Measurements from ENCODE around the gene STXBP2. TPM values are rescaled to one million over a fixed set of nuclear protein-coding genes. Genes with fewer than 3 reads are reported as not detected.
A peak's percentile ranks its signal among the peaks of the same experiment; 100 is the strongest.

Gene STXBP2
- total and polyA plus RNA-seq, 4 experiments from 2014 or later: 73.1 to 220 (median 154) TPM

GRCh38 chr19:7689165-7689564 lies 52.3 kb downstream of the STXBP2 start:
- CTCF ChIA-PET (ENCODE audit: partially characterized antibody): no interaction called here
- no peak overlapping the region for H3K4me3 ChIP-seq (ENCODE audit: low read length in 2 of 2)
- no peaks in the 10 kb centered on the region for H3K27me3 Mint-ChIP-seq
- no peak overlapping the region for H3K27ac Mint-ChIP-seq
- H3K4me1 Mint-ChIP-seq: peaks cover 2 to 5% (median 3%) of the 10 kb centered on the region in 4 donors
- DNase-seq: no peak
- no peaks in the 10 kb centered on the region for H3K27me3 ChIP-seq (ENCODE audit: insufficient read depth, low read length)
- no peak overlapping the region for H3K27ac ChIP-seq (ENCODE audit: low read depth, low read length)
- intact Hi-C loops (cut with micrococcal nuclease): no loop called here
- POLR2A ChIA-PET (ENCODE audit: partially characterized antibody): no interaction called here
- H3K36me3 ChIP-seq (ENCODE audit: insufficient read depth, low read length): no peaks in the 10 kb centered on the region
- no peaks in the 10 kb centered on the region for H3K9me3 Mint-ChIP-seq
- peaks cover 4% of the 10 kb centered on the region in 2 donors for H3K36me3 Mint-ChIP-seq
- no peak overlapping the region for H3K4me3 Mint-ChIP-seq
- no peaks in the 10 kb centered on the region for H3K4me1 ChIP-seq (ENCODE audit: insufficient read depth, low read length)
- no peaks in the 10 kb centered on the region for H3K9me3 ChIP-seq (ENCODE audit: control insufficient read depth in 1 of 2, low read length in 2 of 2)

DNA sequence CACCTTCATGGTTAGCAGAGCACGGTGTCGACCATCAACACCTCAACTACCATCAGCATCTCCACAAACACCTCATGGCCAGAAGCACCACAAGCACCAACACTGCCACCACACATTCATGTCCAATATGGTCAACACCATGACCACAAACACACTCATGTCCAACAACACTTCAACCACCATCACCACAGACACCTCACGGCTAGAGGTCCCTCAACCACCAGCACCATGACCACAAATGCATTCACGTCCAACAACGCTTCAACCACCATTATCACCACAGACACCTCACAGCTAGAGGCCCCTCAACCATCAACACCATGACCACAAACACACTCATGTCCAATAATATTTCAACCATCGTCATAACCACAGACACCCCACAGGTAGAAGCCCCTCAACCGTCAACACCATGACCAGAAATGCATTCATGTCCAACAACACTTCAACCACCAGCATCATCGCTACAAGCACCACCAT lies 53.9 kb downstream of the STXBP2 start:
- Histone ChIP-seq H3K9me3 (ENCODE audit: control insufficient read depth in 1 of 2, low read length in 2 of 2) (no peaks in the 10 kb centered on the region), H3K36me3 (ENCODE audit: insufficient read depth, low read length) (no peaks in the 10 kb centered on the region), H3K4me1 (ENCODE audit: insufficient read depth, low read length) (no peaks in the 10 kb centered on the region), H3K27ac (ENCODE audit: low read depth, low read length) (no peak overlapping the region), H3K4me3 (ENCODE audit: low read length in 2 of 2) (no peak overlapping the region), H3K27me3 (ENCODE audit: insufficient read depth, low read length) (no peaks in the 10 kb centered on the region)
- H3K9me3 Mint-ChIP-seq: no peaks in the 10 kb centered on the region
- no peaks in the 10 kb centered on the region for H3K27me3 Mint-ChIP-seq
- intact Hi-C loops (cut with micrococcal nuclease): no loop called here
- peaks cover 0 to 2% (median 0%) of the 10 kb centered on the region in 4 donors for H3K4me1 Mint-ChIP-seq
- H3K27ac Mint-ChIP-seq: no peak overlapping the region
- no peaks in the 10 kb centered on the region for H3K36me3 Mint-ChIP-seq
- CTCF ChIA-PET (ENCODE audit: partially characterized antibody): interaction anchor here (0.6 kb wide), 1 partner anchor 182 kb away, joined by 3 read pairs; no protein-coding TSS in a partner anchor
- no peak for DNase-seq
- POLR2A ChIA-PET (ENCODE audit: partially characterized antibody): no interaction called here
- no peak overlapping the region for H3K4me3 Mint-ChIP-seq

DNA sequence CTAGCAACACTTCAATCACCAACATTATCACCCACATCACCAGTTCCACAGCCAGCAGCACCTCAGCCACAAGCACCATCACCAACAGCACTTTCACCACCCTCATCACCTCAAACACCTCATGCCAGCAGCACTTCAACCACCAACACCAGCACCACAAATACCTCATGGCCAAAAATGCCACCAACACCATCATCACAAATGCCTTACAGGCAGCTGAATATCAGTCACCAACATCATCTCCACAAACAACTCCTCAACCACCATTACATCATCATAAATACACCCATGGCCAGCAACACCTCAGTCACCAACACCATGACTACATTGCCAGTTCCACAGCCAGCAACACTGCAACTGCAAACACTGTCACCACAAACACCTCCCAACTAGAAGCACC lies 54.6 kb downstream of the STXBP2 start:
- ChIA-PET CTCF (ENCODE audit: partially characterized antibody) (interaction anchor here (0.6 kb wide), 1 partner anchor 183 kb away, joined by 3 read pairs; no protein-coding TSS in a partner anchor), POLR2A (ENCODE audit: partially characterized antibody) (no interaction called here)
- Histone ChIP-seq H3K27ac (ENCODE audit: low read depth, low read length) (no peak overlapping the region), H3K4me3 (ENCODE audit: low read length in 2 of 2) (no peak overlapping the region), H3K4me1 (ENCODE audit: insufficient read depth, low read length) (no peaks in the 10 kb centered on the region), H3K9me3 (ENCODE audit: control insufficient read depth in 1 of 2, low read length in 2 of 2) (no peaks in the 10 kb centered on the region), H3K36me3 (ENCODE audit: insufficient read depth, low read length) (no peaks in the 10 kb centered on the region), H3K27me3 (ENCODE audit: insufficient read depth, low read length) (no peaks in the 10 kb centered on the region)
- intact Hi-C loops (cut with micrococcal nuclease): no loop called here
- H3K27ac Mint-ChIP-seq: no peak overlapping the region
- DNase-seq: peak in 2 of 5 donors; percentile 24 to 26
- no peak overlapping the region for H3K4me3 Mint-ChIP-seq
- H3K27me3 Mint-ChIP-seq: peaks cover under 1% of the 10 kb centered on the region in 2 donors
- no peaks in the 10 kb centered on the region for H3K9me3 Mint-ChIP-seq
- no peaks in the 10 kb centered on the region for H3K36me3 Mint-ChIP-seq
- H3K4me1 Mint-ChIP-seq: peaks cover 0 to 2% (median 0%) of the 10 kb centered on the region in 4 donors

GRCh38 chr19:7692417-7693088 lies 55.6 kb downstream of the STXBP2 start:
- Histone ChIP-seq H3K27ac (ENCODE audit: low read depth, low read length) (no peak overlapping the region), H3K9me3 (ENCODE audit: control insufficient read depth in 1 of 2, low read length in 2 of 2) (no peaks in the 10 kb centered on the region), H3K27me3 (ENCODE audit: insufficient read depth, low read length) (no peaks in the 10 kb centered on the region), H3K4me1 (ENCODE audit: insufficient read depth, low read length) (no peaks in the 10 kb centered on the region), H3K4me3 (ENCODE audit: low read length in 2 of 2) (no peak overlapping the region), H3K36me3 (ENCODE audit: insufficient read depth, low read length) (no peaks in the 10 kb centered on the region)
- Mint-ChIP-seq H3K27ac (no peak overlapping the region), H3K4me1 (peaks cover 0 to 2% (median 0%) of the 10 kb centered on the region in 4 donors), H3K4me3 (no peak overlapping the region), H3K36me3 (no peaks in the 10 kb centered on the region), H3K27me3 (peaks cover 2 to 3% of the 10 kb centered on the region in 2 donors), H3K9me3 (no peaks in the 10 kb centered on the region)
- intact Hi-C loops (cut with micrococcal nuclease): no loop called here
- ChIA-PET POLR2A (ENCODE audit: partially characterized antibody) (no interaction called here), CTCF (ENCODE audit: partially characterized antibody) (no interaction called here)
- DNase-seq: peak in 4 of 5 donors; percentile 22 to 52 (median 43)

GRCh38 chr19:7694499-7694898 lies 57.6 kb downstream of the STXBP2 start:
- H3K9me3 ChIP-seq (ENCODE audit: control insufficient read depth in 1 of 2, low read length in 2 of 2): no peaks in the 10 kb centered on the region
- no peak overlapping the region for H3K27ac ChIP-seq (ENCODE audit: low read depth, low read length)
- Mint-ChIP-seq H3K9me3 (no peaks in the 10 kb centered on the region), H3K4me1 (peaks cover under 1 to 4% (median 3%) of the 10 kb centered on the region in 4 donors), H3K36me3 (no peaks in the 10 kb centered on the region), H3K27ac (peak overlapping the region in 1 of 7 donors; percentile 21), H3K4me3 (no peak overlapping the region), H3K27me3 (peaks cover 2 to 10% of the 10 kb centered on the region in 2 donors)
- no peaks in the 10 kb centered on the region for H3K27me3 ChIP-seq (ENCODE audit: insufficient read depth, low read length)
- H3K4me3 ChIP-seq (ENCODE audit: low read length in 2 of 2): no peak overlapping the region
- ChIA-PET POLR2A (ENCODE audit: partially characterized antibody) (no interaction called here), CTCF (ENCODE audit: partially characterized antibody) (no interaction called here)
- intact Hi-C loops (cut with micrococcal nuclease): no loop called here
- no peak for DNase-seq
- no peaks in the 10 kb centered on the region for H3K4me1 ChIP-seq (ENCODE audit: insufficient read depth, low read length)
- H3K36me3 ChIP-seq (ENCODE audit: insufficient read depth, low read length): no peaks in the 10 kb centered on the region

Small RNAs within 50 kb of the gene (microRNA-seq; reads per million reads assigned to microRNA genes)
- not detected for gene MIR6792 (ENCODE audit: borderline microRNAs expressed, borderline number of aligned reads, borderline replicate concordance)

Other genes with a start within 250 kb of the STXBP2 start
- under 1 TPM; 0.64 to 0.73 TPM for gene PEX11G, start 148.1 kb upstream of the STXBP2 start, total RNA-seq
- 1 to 10 TPM in 1 of 2 donors, under 1 TPM in 1; 0.64 to 1.7 TPM for gene PEX11G, start 148.1 kb upstream of the STXBP2 start, polyA plus RNA-seq
- gene ZNF358, start 121.0 kb upstream of the STXBP2 start, total RNA-seq: 1 to 10 TPM; 8.4 to 8.7 TPM
- 1 to 10 TPM in 1 of 2 donors, not detected in 1; 1.6 TPM for gene ZNF358, start 121.0 kb upstream of the STXBP2 start, polyA plus RNA-seq
- 10 to 100 TPM; 14.1 to 14.9 TPM for gene MCOLN1, start 114.5 kb upstream of the STXBP2 start, total RNA-seq
- 1 to 10 TPM; 8.0 to 9.1 TPM for gene MCOLN1, start 114.5 kb upstream of the STXBP2 start, polyA plus RNA-seq
- 100 to 1,000 TPM; 168 to 169 TPM for gene PNPLA6, start 101.4 kb upstream of the STXBP2 start, total RNA-seq
- 10 to 100 TPM in 1 of 2 donors, 1 to 10 TPM in 1; 4.7 to 14.1 TPM for gene PNPLA6, start 101.4 kb upstream of the STXBP2 start, polyA plus RNA-seq
- gene CAMSAP3, start 41.2 kb upstream of the STXBP2 start, total RNA-seq: under 1 TPM; 0.15 to 0.19 TPM
- gene CAMSAP3, start 41.2 kb upstream of the STXBP2 start, polyA plus RNA-seq: under 1 TPM in 1 of 2 donors, not detected in 1; 0.07 TPM
- gene XAB2, start 7.6 kb upstream of the STXBP2 start, total RNA-seq: 10 to 100 TPM; 75.6 to 77.2 TPM
- gene XAB2, start 7.6 kb upstream of the STXBP2 start, polyA plus RNA-seq: 1 to 10 TPM; 5.4 to 9.6 TPM
- 100 to 1,000 TPM; 120 to 144 TPM for gene PET100, start 7.3 kb upstream of the STXBP2 start, total RNA-seq
- 100 to 1,000 TPM; 127 to 279 TPM for gene PET100, start 7.3 kb upstream of the STXBP2 start, polyA plus RNA-seq
- gene PCP2, start 3.4 kb upstream of the STXBP2 start, total RNA-seq: 1 to 10 TPM; 5.7 to 6.4 TPM
- 1 to 10 TPM in 1 of 2 donors, under 1 TPM in 1; 0.96 to 1.2 TPM for gene PCP2, start 3.4 kb upstream of the STXBP2 start, polyA plus RNA-seq
- gene RETN, start 31.9 kb downstream of the STXBP2 start, total RNA-seq: not detected
- gene RETN, start 31.9 kb downstream of the STXBP2 start, polyA plus RNA-seq: under 1 TPM; 0.48 to 0.94 TPM
- gene MCEMP1, start 40.0 kb downstream of the STXBP2 start, total RNA-seq: not detected
- gene MCEMP1, start 40.0 kb downstream of the STXBP2 start, polyA plus RNA-seq: not detected
- gene TRAPPC5, start 43.7 kb downstream of the STXBP2 start, total RNA-seq: 10 to 100 TPM; 60.7 to 62.1 TPM
- 100 to 1,000 TPM; 144 to 153 TPM for gene TRAPPC5, start 43.7 kb downstream of the STXBP2 start, polyA plus RNA-seq
- not detected for gene FCER2, start 65.0 kb downstream of the STXBP2 start, total RNA-seq
- gene FCER2, start 65.0 kb downstream of the STXBP2 start, polyA plus RNA-seq: under 1 TPM in 1 of 2 donors, not detected in 1; 0.93 TPM
- not detected for gene CLEC4G, start 95.0 kb downstream of the STXBP2 start, total RNA-seq
- not detected for gene CLEC4G, start 95.0 kb downstream of the STXBP2 start, polyA plus RNA-seq
- gene CD209, start 110.4 kb downstream of the STXBP2 start, total RNA-seq: under 1 TPM; 0.17 to 0.28 TPM
- gene CD209, start 110.4 kb downstream of the STXBP2 start, polyA plus RNA-seq: not detected
- gene CLEC4M, start 126.1 kb downstream of the STXBP2 start, total RNA-seq: not detected
- not detected for gene CLEC4M, start 126.1 kb downstream of the STXBP2 start, polyA plus RNA-seq
- gene EVI5L, start 193.1 kb downstream of the STXBP2 start, total RNA-seq: 10 to 100 TPM; 11.9 to 14.1 TPM
- 1 to 10 TPM; 1.1 to 2.8 TPM for gene EVI5L, start 193.1 kb downstream of the STXBP2 start, polyA plus RNA-seq
- gene PRR36, start 237.3 kb downstream of the STXBP2 start, total RNA-seq: under 1 TPM; 0.29 to 0.36 TPM
- under 1 TPM in 1 of 2 donors, not detected in 1; 0.06 TPM for gene PRR36, start 237.3 kb downstream of the STXBP2 start, polyA plus RNA-seq

Data from CD4-positive, alpha-beta memory T cell (primary cell).